H1 (cell line): ENCODE data around the gene GPR141. TPM values are rescaled to one million over a fixed set of nuclear protein-coding genes. Genes with fewer than 3 reads are reported as not detected.

Experiments
- CTCF ChIA-PET: fragments of 300-600 bp; sonication (Branson Sonifier 250); formaldehyde crosslinking; loops from one replicate; lab custom pipeline; 2021; ENCODE audit not compliant: partially characterized antibody; lab: Charles Lee
- POLR2A ChIA-PET: fragments of 300-600 bp; sonication (Branson Sonifier 250); formaldehyde crosslinking; loops from one replicate; lab custom pipeline; 2021; ENCODE audit warnings: inconsistent platforms; ENCODE audit not compliant: partially characterized antibody; lab: Charles Lee
- DNase-seq, 2 experiments: peaks; one replicate each; pipeline versions ENCODE4 v3.0.0 to v3.0.0-alpha.2; 2010 to 2022; ENCODE audit warnings: low spot score in 2 of 2, low read depth in 1 of 2, mixed read lengths in 1 of 2
- FAIRE-seq: peaks from 2 replicates; lab custom pipeline; 2011; peaks lifted over from hg19 to GRCh38; lab: Jason Lieb, UNC
- H2AFZ ChIP-seq: 2 replicates; pipeline ENCODE4 v1.8.1; 2012; ENCODE audit warnings: low read length, inconsistent platforms
- H2AK5ac ChIP-seq: 2 replicates; pipeline ENCODE4 v1.6.1; 2013; ENCODE audit warnings: low read depth, low read length
- H2BK120ac ChIP-seq: replicated peaks from 2 replicates; pipeline ENCODE3; 2013; ENCODE audit warnings: low read depth, low read length, inconsistent platforms
- H2BK12ac ChIP-seq: 2 replicates; pipeline ENCODE4 v1.6.1; 2013; ENCODE audit warnings: low read depth, low read length
- H2BK15ac ChIP-seq: 2 replicates; pipeline ENCODE4 v1.6.1; 2013; ENCODE audit warnings: low read length
- H2BK20ac ChIP-seq: 2 replicates; pipeline ENCODE4 v1.6.1; 2013; ENCODE audit warnings: low read length
- H2BK5ac ChIP-seq: 2 replicates; pipeline ENCODE4 v1.6.1; 2013; ENCODE audit warnings: low read depth, low read length
- H3K14ac ChIP-seq: 2 replicates; pipeline ENCODE4 v1.6.1; 2013; ENCODE audit warnings: inconsistent platforms; ENCODE audit not compliant: insufficient read length
- H3K18ac ChIP-seq: 2 replicates; pipeline ENCODE4 v1.6.1; 2013; ENCODE audit warnings: low read length; ENCODE audit errors: extremely low read depth
- H3K23ac ChIP-seq: 2 replicates; pipeline ENCODE4 v1.6.1; 2013; ENCODE audit warnings: inconsistent platforms; ENCODE audit not compliant: insufficient read length
- H3K23me2 ChIP-seq: 2 replicates; pipeline ENCODE4 v1.6.1; 2013; ENCODE audit warnings: low read depth, low read length
- H3K27ac ChIP-seq: 2 replicates; pipeline ENCODE4 v1.6.1; 2011; ENCODE audit warnings: low read depth, low read length, inconsistent platforms
- H3K27me3 ChIP-seq, 4 experiments: replicated peaks in 1 of 4; 1 replicate in 1 of 4; 2 replicates in 3 of 4; pipeline versions ENCODE4 v1.6.1 to v1.8.1; 2011 to 2013; ENCODE audit warnings: low read length in 3 of 4, mild to moderate bottlenecking in 3 of 4, inconsistent platforms in 2 of 4, mixed read lengths in 2 of 4, moderate library complexity in 1 of 4; ENCODE audit not compliant: control insufficient read depth in 3 of 4, insufficient read depth in 3 of 4; ENCODE audit errors: extremely low read depth in 1 of 4
- H3K36me3 ChIP-seq, 4 experiments: 2 replicates each; pipeline versions ENCODE4 v1.6.1 to v1.8.1; 2011 to 2013; ENCODE audit warnings: mild to moderate bottlenecking in 4 of 4, low read length in 3 of 4, moderate library complexity in 2 of 4, control low read depth in 1 of 4, inconsistent platforms in 1 of 4; ENCODE audit not compliant: insufficient read depth in 4 of 4, control insufficient read depth in 2 of 4
- H3K4ac ChIP-seq: replicated peaks from 2 replicates; pipeline ENCODE3; 2013; ENCODE audit warnings: low read length, low read depth, mixed read lengths, inconsistent platforms; ENCODE audit not compliant: insufficient read length
- H3K4me1 ChIP-seq, 4 experiments: replicated peaks in 1 of 4; 1 replicate in 1 of 4; 2 replicates in 3 of 4; pipeline versions ENCODE4 v1.6.1 to v1.8.1; 2011 to 2013; ENCODE audit warnings: low read length in 3 of 4, inconsistent platforms in 2 of 4, mixed read lengths in 1 of 4; ENCODE audit not compliant: insufficient read depth in 4 of 4, control insufficient read depth in 3 of 4
- H3K4me2 ChIP-seq, 2 experiments: 2 replicates each; pipeline versions ENCODE4 v1.6.1 to v1.8.1; 2011 to 2013; ENCODE audit warnings: low read depth in 2 of 2, low read length in 2 of 2, control low read depth in 1 of 2, inconsistent platforms in 1 of 2, mild to moderate bottlenecking in 1 of 2; ENCODE audit not compliant: insufficient read depth in 1 of 2
- H3K4me3 ChIP-seq, 4 experiments: fragments of 200-600, 300-600 bp in 1 of 4; sonication (generic), shearing (Covaris generic), sonication (Bioruptor Twin) in 1 of 4; 2 replicates each; pipeline versions ENCODE4 v1.5.1 to v1.8.1; 2011 to 2016; ENCODE audit warnings: low read length in 4 of 4, low read depth in 3 of 4, control low read depth in 2 of 4, inconsistent platforms in 2 of 4, mild to moderate bottlenecking in 2 of 4, mixed read lengths in 1 of 4, moderate library complexity in 1 of 4; ENCODE audit not compliant: insufficient read depth in 2 of 4; ENCODE audit errors: extremely low read depth in 1 of 4
- H3K56ac ChIP-seq: replicated peaks from 2 replicates; pipeline ENCODE3; 2013; ENCODE audit warnings: low read depth, mild to moderate bottlenecking, mixed read lengths, low read length, inconsistent platforms; ENCODE audit not compliant: insufficient read length
- H3K79me1 ChIP-seq: 2 replicates; pipeline ENCODE4 v1.6.1; 2013; ENCODE audit warnings: low read depth, low read length, control low read depth
- H3K79me2 ChIP-seq, 2 experiments: 2 replicates each; pipeline versions ENCODE4 v1.6.1 to v1.8.1; 2012 to 2013; ENCODE audit warnings: low read length in 2 of 2, mild to moderate bottlenecking in 2 of 2, inconsistent platforms in 1 of 2; ENCODE audit not compliant: insufficient read depth in 2 of 2, control insufficient read depth in 1 of 2
- H3K9ac ChIP-seq, 4 experiments: replicated peaks in 1 of 4; 1 replicate in 1 of 4; 2 replicates in 3 of 4; pipeline versions ENCODE4 v1.6.1 to v1.8.1; 2011 to 2013; ENCODE audit warnings: low read depth in 3 of 4, low read length in 3 of 4, control low read depth in 2 of 4, mild to moderate bottlenecking in 2 of 4, moderate library complexity in 2 of 4, inconsistent platforms in 1 of 4; ENCODE audit errors: extremely low read depth in 1 of 4
- H3K9me3 ChIP-seq, 2 experiments: 2 replicates each; pipeline versions ENCODE4 v1.6.1 to v1.8.1; 2012 to 2013; ENCODE audit warnings: mild to moderate bottlenecking in 2 of 2, moderate library complexity in 2 of 2, control low read depth in 1 of 2, inconsistent platforms in 1 of 2, low read depth in 1 of 2, low read length in 1 of 2, mixed read lengths in 1 of 2; ENCODE audit not compliant: insufficient read depth in 2 of 2
- H4K20me1 ChIP-seq, 2 experiments: replicated peaks in 1 of 2; 2 replicates each; pipeline versions ENCODE3 to v1.8.1; 2011 to 2013; ENCODE audit warnings: inconsistent platforms in 2 of 2, low read length in 2 of 2, mild to moderate bottlenecking in 1 of 2; ENCODE audit not compliant: insufficient read depth in 2 of 2, control insufficient read depth in 1 of 2
- H4K5ac ChIP-seq: 2 replicates; pipeline ENCODE4 v1.6.1; 2013; ENCODE audit warnings: low read length, low read depth, mixed read lengths, inconsistent platforms; ENCODE audit not compliant: insufficient read length
- H4K8ac ChIP-seq: 2 replicates; pipeline ENCODE4 v1.8.0; 2013; ENCODE audit warnings: mild to moderate bottlenecking, moderate library complexity, low read length, inconsistent platforms; ENCODE audit not compliant: insufficient read depth; ENCODE audit errors: extremely low read depth
- H4K91ac ChIP-seq: replicated peaks from 2 replicates; pipeline ENCODE3; 2013; ENCODE audit warnings: low read length, mixed read lengths, inconsistent platforms; ENCODE audit not compliant: insufficient read length
- BACH1 ChIP-seq: IDR thresholded peaks from 2 replicates; pipeline ENCODE4 v1.6.1; 2012; ENCODE audit warnings: low read length, improper control_type of control experiment
- BRCA1 ChIP-seq: IDR thresholded peaks from 2 replicates; pipeline ENCODE4 v1.6.1; 2012; ENCODE audit warnings: low read depth, low read length, improper control_type of control experiment
- CTBP2 ChIP-seq: IDR thresholded peaks from 2 replicates; pipeline ENCODE4 v1.7.0; 2011; ENCODE audit warnings: borderline replicate concordance, mild to moderate bottlenecking, moderate library complexity, mixed read lengths, low read length; ENCODE audit not compliant: insufficient read depth, insufficient read length
- E2F6 ChIP-seq: IDR thresholded peaks from 2 replicates; pipeline ENCODE4 v1.6.1; 2012; ENCODE audit warnings: inconsistent platforms
- EGR1 ChIP-seq: IDR thresholded peaks from 2 replicates; pipeline ENCODE4 v1.6.1; 2011; ENCODE audit warnings: low read depth, low read length, borderline replicate concordance
- EZH2 ChIP-seq: fragments of 200-600 bp; sonication (generic); IDR thresholded peaks from 2 replicates; pipeline ENCODE4 v1.7.1; 2012; ENCODE audit warnings: low read depth, mild to moderate bottlenecking, moderate library complexity, low read length, inconsistent platforms; ENCODE audit not compliant: severe bottlenecking
- FOSL1 ChIP-seq: IDR thresholded peaks from 2 replicates; pipeline ENCODE4 v1.6.1; 2011; ENCODE audit warnings: mild to moderate bottlenecking, low read depth, low read length, moderate library complexity; ENCODE audit not compliant: insufficient read depth
- GTF2F1 ChIP-seq: IDR thresholded peaks from 2 replicates; pipeline ENCODE4 v1.6.1; 2012; ENCODE audit warnings: low read depth, low read length, improper control_type of control experiment, borderline replicate concordance
- HDAC6 ChIP-seq: IDR thresholded peaks from one replicate; pipeline ENCODE4 v1.7.1; 2012; ENCODE audit warnings: low read depth, mild to moderate bottlenecking, inconsistent platforms, low read length, moderate library complexity
- MAX ChIP-seq: IDR thresholded peaks from 2 replicates; pipeline ENCODE4 v1.6.1; 2012; ENCODE audit warnings: inconsistent platforms
- SIN3A ChIP-seq, 2 experiments: IDR thresholded peaks in 1 of 2; conservative IDR thresholded peaks in 1 of 2; 2 replicates each; pipeline ENCODE4 v1.6.1; 2011 to 2012; ENCODE audit warnings: low read length in 2 of 2, improper control_type of control experiment in 1 of 2, low read depth in 1 of 2, mild to moderate bottlenecking in 1 of 2
- TAF7 ChIP-seq: optimal IDR thresholded peaks from 2 replicates; pipeline ENCODE3; 2011; ENCODE audit warnings: low read depth, mild to moderate bottlenecking, inconsistent platforms, low read length, moderate library complexity, borderline replicate concordance
- YY1 ChIP-seq: IDR thresholded peaks from 2 replicates; pipeline ENCODE4 v1.6.1; 2011; ENCODE audit warnings: low read depth, mild to moderate bottlenecking, low read length
- WGBS, 2 experiments: shearing (Covaris generic) in 1 of 2; methylation state at CpG; one replicate each; pipeline versions ENCODE4 v1.1.6 to v1.1.7; 2013 to 2015; ENCODE audit warnings: low lambda C conversion rate in 2 of 2, mixed read lengths in 2 of 2, inconsistent platforms in 1 of 2, low coverage in 1 of 2, missing lambda C conversion rate in 1 of 2; ENCODE audit not compliant: insufficient replicate concordance in 2 of 2, insufficient coverage in 1 of 2, insufficient read length in 1 of 2; ENCODE audit errors: extremely low coverage in 1 of 2, missing lambda C conversion rate in 1 of 2; 5-methylcytosine and 5-hydroxymethylcytosine counted together
- polyA plus RNA-seq, 7 experiments: library from polyadenylated mRNA; depleted of rRNA in 3 of 7; stranded (reverse) in 5 of 7; unstranded in 2 of 7; fragments of >200 nt in 5 of 7; fragments of 200-250 nt in 2 of 7; gene quantifications; 1 replicate in 5 of 7; 2 replicates in 1 of 7; 4 replicates in 1 of 7; pipeline versions ENCODE4 v1.2.1 to v1.2.3, GENCODE V29; 2011 to 2013; ENCODE audit warnings: missing spikeins in 2 of 7, mixed read lengths in 2 of 7
- total RNA-seq: library from RNA; stranded (reverse); fragmentation: NEBNext Ultra II Directional; extraction: Animal tissue kit (Norgen Biotek cat#: 25700); gene quantifications from 2 replicates; pipeline ENCODE4 v1.2.1, GENCODE V29; 2021

Gene GPR141
- total and polyA plus RNA-seq, 2 of the 8 experiments (the other 6 are each of a cell fraction or from before 2014, with no cell fraction given) = 0.45 to 1.0 TPM

- no peak for FAIRE-seq
- WGBS, 2 experiments = 95% methylated on average over 2 of the region's 2 CpGs; no CpG with 5 or more reads in 1 of the 2 experiments
- no peak for TF ChIP-seq GTF2F1
- no peak for TF ChIP-seq CTBP2
- TF ChIP-seq E2F6 = no peak
- TF ChIP-seq HDAC6 = no peak
- TF ChIP-seq TAF7 = no peak
- TF ChIP-seq EZH2 = no peak
- TF ChIP-seq FOSL1 = no peak
- no peak for TF ChIP-seq BACH1
- no peak for TF ChIP-seq EGR1
- no peak for TF ChIP-seq MAX
- TF ChIP-seq SIN3A (conservative IDR thresholded peaks at IDR 0.05 in 1 of 2, IDR thresholded peaks at IDR 0.05 in 1 of 2; ENCODE audit: low read depth in 1 of 2, low read length in 2 of 2) = no peak
- no peak for TF ChIP-seq YY1
- no peak for TF ChIP-seq BRCA1
Observed at GRCh38 chr7:37732888-37733287, 49.3 kb downstream of the GPR141 start.

More at GRCh38 chr7:37732888-37733287, 49.3 kb downstream of the GPR141 start:
- H2AFZ ChIP-seq = no peak overlapping the region
- H3K9me3 ChIP-seq = no peaks in the 10 kb centered on the region
- H3K4me2 ChIP-seq = no peak overlapping the region
- H2BK20ac ChIP-seq = no peak overlapping the region
- no peak overlapping the region for H2BK12ac ChIP-seq
- H3K79me1 ChIP-seq = no peaks in the 10 kb centered on the region
- no peak overlapping the region for H3K27ac ChIP-seq
- H3K56ac ChIP-seq = no peak overlapping the region
- H2BK120ac ChIP-seq = no peak overlapping the region
- no peaks in the 10 kb centered on the region for H3K36me3 ChIP-seq
- H3K79me2 ChIP-seq = no peaks in the 10 kb centered on the region
- no peak overlapping the region for H3K4me3 ChIP-seq
- H4K20me1 ChIP-seq = no peaks in the 10 kb centered on the region
- no peak overlapping the region for H4K8ac ChIP-seq
- H4K5ac ChIP-seq = no peak overlapping the region
- no peak overlapping the region for H3K14ac ChIP-seq
- H3K23ac ChIP-seq = no peak overlapping the region
- H3K18ac ChIP-seq = no peak overlapping the region
- H4K91ac ChIP-seq = no peak overlapping the region
- DNase-seq = no peak
- H2AK5ac ChIP-seq = no peak overlapping the region
- H2BK15ac ChIP-seq = no peak overlapping the region
- H3K23me2 ChIP-seq = no peaks in the 10 kb centered on the region
- no peak overlapping the region for H3K4ac ChIP-seq
- H3K9ac ChIP-seq = no peak overlapping the region
- no peaks in the 10 kb centered on the region for H3K27me3 ChIP-seq
- H2BK5ac ChIP-seq = no peak overlapping the region
- no peaks in the 10 kb centered on the region for H3K4me1 ChIP-seq
- CTCF ChIA-PET = interaction anchor here (0.5 to 3.7 kb wide), 49 partner anchors 8 to 1761 kb away, joined by 3 to 16 read pairs (median 4); partner anchors contain the start of gene ELMO1
- POLR2A ChIA-PET = no interaction called here
